Glutamatergic neuron (in vitro differentiated cells): ENCODE measurements around the gene COL24A1. TPM values are rescaled to one million over a fixed set of nuclear protein-coding genes. Genes with fewer than 3 reads are reported as not detected.
"Not testable (repeated sequence)": the region's sequence is repeated elsewhere in the genome, so short reads cannot be mapped to it uniquely, and the experiment has no call there.

Experiments used
- DNase-seq: peaks from one replicate; pipeline ENCODE4 v3.0.0; 2022
- H3K27ac Mint-ChIP-seq: one replicate; pipeline ENCODE4 v1.8.0; 2020; ENCODE audit warnings: mild to moderate bottlenecking, mixed read lengths, inconsistent platforms; ENCODE audit not compliant: unreplicated experiment
- H3K27me3 Mint-ChIP-seq: one replicate; pipeline ENCODE4 v1.8.0; 2020; ENCODE audit warnings: mild to moderate bottlenecking, moderate library complexity, mixed read lengths, inconsistent platforms; ENCODE audit not compliant: unreplicated experiment
- H3K36me3 Mint-ChIP-seq: one replicate; pipeline ENCODE4 v1.8.0; 2020; ENCODE audit warnings: mild to moderate bottlenecking, mixed read lengths, inconsistent platforms; ENCODE audit not compliant: unreplicated experiment
- H3K4me1 Mint-ChIP-seq: one replicate; pipeline ENCODE4 v1.8.0; 2020; ENCODE audit warnings: mild to moderate bottlenecking, low read depth, mixed read lengths, inconsistent platforms; ENCODE audit not compliant: unreplicated experiment
- H3K4me3 Mint-ChIP-seq: one replicate; pipeline ENCODE4 v1.8.0; 2020; ENCODE audit warnings: mild to moderate bottlenecking, mixed read lengths, inconsistent platforms; ENCODE audit not compliant: unreplicated experiment
- H3K9me3 Mint-ChIP-seq: one replicate; pipeline ENCODE4 v1.8.0; 2020; ENCODE audit warnings: mild to moderate bottlenecking, moderate library complexity, mixed read lengths, inconsistent platforms; ENCODE audit not compliant: unreplicated experiment
- CTCF ChIP-seq: fragments of 200-600 bp; sonication (generic); IDR thresholded peaks from one replicate; pipeline ENCODE4 v1.5.0; 2021; ENCODE audit not compliant: partially characterized antibody, unreplicated experiment
- total RNA-seq: library from RNA; stranded (reverse); fragmentation: NEBNext Ultra II Directional; extraction: Animal tissue kit (Norgen Biotek cat#: 25700); gene quantifications from one replicate; pipeline ENCODE4 v1.2.1, GENCODE V29; 2021; ENCODE audit not compliant: unreplicated experiment

COL24A1 gene
- total RNA-seq, 1 donor from 2014 or later: 0.15 TPM

GRCh38 chr1:85746777-85747176 lies 409.8 kb downstream of the COL24A1 start:
- no peaks in the 10 kb centered on the region for H3K9me3 Mint-ChIP-seq
- H3K36me3 Mint-ChIP-seq: no peaks in the 10 kb centered on the region
- no peak overlapping the region for H3K4me3 Mint-ChIP-seq
- DNase-seq: no peak
- no peak overlapping the region for H3K27ac Mint-ChIP-seq
- H3K4me1 Mint-ChIP-seq: no peaks in the 10 kb centered on the region
- peak; percentile 28 for TF ChIP-seq CTCF
- H3K27me3 Mint-ChIP-seq: no peaks in the 10 kb centered on the region

- Mint-ChIP-seq H3K27me3 (no peaks in the 10 kb centered on the region), H3K9me3 (no peaks in the 10 kb centered on the region), H3K4me3 (no peak overlapping the region), H3K4me1 (no peaks in the 10 kb centered on the region), H3K36me3 (no peaks in the 10 kb centered on the region), H3K27ac (no peak overlapping the region)
- no peak for TF ChIP-seq CTCF
- DNase-seq: no peak
These were observed 412.8 kb downstream of the COL24A1 start for GRCh38 chr1:85743814-85744213.

GRCh38 chr1:85734931-85735330 lies 421.6 kb downstream of the COL24A1 start:
- H3K36me3 Mint-ChIP-seq: no peaks in the 10 kb centered on the region
- TF ChIP-seq CTCF: no peak
- no peak overlapping the region for H3K4me3 Mint-ChIP-seq
- no peak for DNase-seq
- no peaks in the 10 kb centered on the region for H3K4me1 Mint-ChIP-seq
- H3K27me3 Mint-ChIP-seq: no peaks in the 10 kb centered on the region
- no peaks in the 10 kb centered on the region for H3K9me3 Mint-ChIP-seq
- no peak overlapping the region for H3K27ac Mint-ChIP-seq

- H3K36me3 Mint-ChIP-seq: peaks cover 4% of the 10 kb centered on the region
- H3K27me3 Mint-ChIP-seq: no peaks in the 10 kb centered on the region
- H3K9me3 Mint-ChIP-seq: peaks cover 6% of the 10 kb centered on the region
- H3K4me1 Mint-ChIP-seq: no peaks in the 10 kb centered on the region
- H3K4me3 Mint-ChIP-seq: no peak overlapping the region
- no peak for DNase-seq
- no peak overlapping the region for H3K27ac Mint-ChIP-seq
- TF ChIP-seq CTCF: no peak
These were observed 437.8 kb downstream of the COL24A1 start for GRCh38 chr1:85718678-85719340.

GRCh38 chr1:85714418-85715114 lies 442.0 kb downstream of the COL24A1 start:
- not testable (repeated sequence) for H3K4me3 Mint-ChIP-seq, H3K27me3 Mint-ChIP-seq, H3K4me1 Mint-ChIP-seq, H3K9me3 Mint-ChIP-seq, H3K27ac Mint-ChIP-seq, DNase-seq, H3K36me3 Mint-ChIP-seq
